HL-60 (cell line): Measurements from ENCODE around the gene ASIC3.

Experiments used
- GABPA ChIP-seq: IDR thresholded peaks from 2 replicates; pipeline ENCODE4 v1.6.1; 2012; ENCODE audit warnings: low read depth
- POLR2AphosphoS5 ChIP-seq: IDR thresholded peaks from 2 replicates; pipeline ENCODE4 v1.6.1; 2012; ENCODE audit warnings: low read depth
- SPI1 ChIP-seq: IDR thresholded peaks from 2 replicates; pipeline ENCODE4 v1.6.1; 2012; ENCODE audit warnings: low read depth, mild to moderate bottlenecking, borderline replicate concordance
- TF ChIP-seq, protein P1 (sequence below): IDR thresholded peaks from one replicate; pipeline ENCODE4 v1.5.1; 2011; ENCODE audit warnings: low read length, control low read depth, inconsistent platforms; ENCODE audit not compliant: insufficient read depth
- TF ChIP-seq, protein P2 (sequence below): IDR thresholded peaks from 2 replicates; pipeline ENCODE4 v1.6.1; 2012; ENCODE audit warnings: low read depth; ENCODE audit not compliant: insufficient replicate concordance

DNA sequence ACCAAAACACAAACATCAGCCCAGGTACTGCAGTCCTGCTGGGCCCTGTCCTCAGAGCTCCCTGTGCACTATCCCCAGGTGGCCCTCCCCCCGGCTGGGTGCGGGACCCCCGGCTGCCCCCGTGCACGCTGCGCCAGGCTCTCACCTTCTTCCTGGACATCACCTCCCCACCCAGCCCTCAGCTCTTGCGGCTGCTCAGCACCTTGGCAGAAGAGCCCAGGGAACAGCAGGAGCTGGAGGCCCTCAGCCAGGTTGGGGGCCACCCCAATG lies 38.4 kb upstream of the ASIC3 start:
- TF ChIP-seq, protein P1, sequence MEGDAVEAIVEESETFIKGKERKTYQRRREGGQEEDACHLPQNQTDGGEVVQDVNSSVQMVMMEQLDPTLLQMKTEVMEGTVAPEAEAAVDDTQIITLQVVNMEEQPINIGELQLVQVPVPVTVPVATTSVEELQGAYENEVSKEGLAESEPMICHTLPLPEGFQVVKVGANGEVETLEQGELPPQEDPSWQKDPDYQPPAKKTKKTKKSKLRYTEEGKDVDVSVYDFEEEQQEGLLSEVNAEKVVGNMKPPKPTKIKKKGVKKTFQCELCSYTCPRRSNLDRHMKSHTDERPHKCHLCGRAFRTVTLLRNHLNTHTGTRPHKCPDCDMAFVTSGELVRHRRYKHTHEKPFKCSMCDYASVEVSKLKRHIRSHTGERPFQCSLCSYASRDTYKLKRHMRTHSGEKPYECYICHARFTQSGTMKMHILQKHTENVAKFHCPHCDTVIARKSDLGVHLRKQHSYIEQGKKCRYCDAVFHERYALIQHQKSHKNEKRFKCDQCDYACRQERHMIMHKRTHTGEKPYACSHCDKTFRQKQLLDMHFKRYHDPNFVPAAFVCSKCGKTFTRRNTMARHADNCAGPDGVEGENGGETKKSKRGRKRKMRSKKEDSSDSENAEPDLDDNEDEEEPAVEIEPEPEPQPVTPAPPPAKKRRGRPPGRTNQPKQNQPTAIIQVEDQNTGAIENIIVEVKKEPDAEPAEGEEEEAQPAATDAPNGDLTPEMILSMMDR, result no peak
- TF ChIP-seq SPI1 (no peak), POLR2AphosphoS5 (no peak), GABPA (no peak)
- TF ChIP-seq, protein P2, sequence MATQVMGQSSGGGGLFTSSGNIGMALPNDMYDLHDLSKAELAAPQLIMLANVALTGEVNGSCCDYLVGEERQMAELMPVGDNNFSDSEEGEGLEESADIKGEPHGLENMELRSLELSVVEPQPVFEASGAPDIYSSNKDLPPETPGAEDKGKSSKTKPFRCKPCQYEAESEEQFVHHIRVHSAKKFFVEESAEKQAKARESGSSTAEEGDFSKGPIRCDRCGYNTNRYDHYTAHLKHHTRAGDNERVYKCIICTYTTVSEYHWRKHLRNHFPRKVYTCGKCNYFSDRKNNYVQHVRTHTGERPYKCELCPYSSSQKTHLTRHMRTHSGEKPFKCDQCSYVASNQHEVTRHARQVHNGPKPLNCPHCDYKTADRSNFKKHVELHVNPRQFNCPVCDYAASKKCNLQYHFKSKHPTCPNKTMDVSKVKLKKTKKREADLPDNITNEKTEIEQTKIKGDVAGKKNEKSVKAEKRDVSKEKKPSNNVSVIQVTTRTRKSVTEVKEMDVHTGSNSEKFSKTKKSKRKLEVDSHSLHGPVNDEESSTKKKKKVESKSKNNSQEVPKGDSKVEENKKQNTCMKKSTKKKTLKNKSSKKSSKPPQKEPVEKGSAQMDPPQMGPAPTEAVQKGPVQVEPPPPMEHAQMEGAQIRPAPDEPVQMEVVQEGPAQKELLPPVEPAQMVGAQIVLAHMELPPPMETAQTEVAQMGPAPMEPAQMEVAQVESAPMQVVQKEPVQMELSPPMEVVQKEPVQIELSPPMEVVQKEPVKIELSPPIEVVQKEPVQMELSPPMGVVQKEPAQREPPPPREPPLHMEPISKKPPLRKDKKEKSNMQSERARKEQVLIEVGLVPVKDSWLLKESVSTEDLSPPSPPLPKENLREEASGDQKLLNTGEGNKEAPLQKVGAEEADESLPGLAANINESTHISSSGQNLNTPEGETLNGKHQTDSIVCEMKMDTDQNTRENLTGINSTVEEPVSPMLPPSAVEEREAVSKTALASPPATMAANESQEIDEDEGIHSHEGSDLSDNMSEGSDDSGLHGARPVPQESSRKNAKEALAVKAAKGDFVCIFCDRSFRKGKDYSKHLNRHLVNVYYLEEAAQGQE, result no peak
